Omental fat pad (tissue), 4 donors: Measurements from ENCODE around the gene OR7C2. TPM values are rescaled to one million over a fixed set of nuclear protein-coding genes. Genes with fewer than 3 reads are reported as not detected.

Source experiments
- ATAC-seq: fragments of 150-250 bp; one replicate; pipeline ENCODE4 v1.9.1; 2016; ENCODE audit warnings: mild to moderate bottlenecking, moderate library complexity; ENCODE audit not compliant: low FRiP score
- DNase-seq: peaks from one replicate; pipeline ENCODE4 v3.0.0-alpha.2; 2019; ENCODE audit warnings: low spot score
- CTCF ChIP-seq, 3 donors: fragments of 450-650 bp; IDR thresholded peaks; one replicate each; pipeline ENCODE4 v1.5.1; 2016 to 2017; ENCODE audit warnings: antibody characterized with exemption in 3 of 3, mild to moderate bottlenecking in 3 of 3, moderate library complexity in 2 of 3
- total RNA-seq, 4 donors: library from RNA; depleted of rRNA; stranded (reverse); fragments of >200 nt; gene quantifications; one replicate each; pipeline ENCODE4 v1.1.0, GENCODE V29; 2016

The OR7C2 gene
- total RNA-seq, 4 donors from 2014 or later: not detected

- DNase-seq (no peak), ATAC-seq (no peak)
- TF ChIP-seq CTCF (IDR thresholded peaks at IDR 0.05): no peak
Observed at GRCh38 chr19:14974488-14974887, 33.2 kb downstream of the OR7C2 start.

GRCh38 chr19:14977128-14977527, 35.8 kb downstream of the OR7C2 start:
- DNase-seq (no peak), ATAC-seq (no peak)
- TF ChIP-seq CTCF (IDR thresholded peaks at IDR 0.05): no peak

- no peak for TF ChIP-seq CTCF (IDR thresholded peaks at IDR 0.05)
- ATAC-seq (no peak), DNase-seq (no peak)
Observed at GRCh38 chr19:14978161-14978776, 37.0 kb downstream of the OR7C2 start.

- TF ChIP-seq CTCF (IDR thresholded peaks at IDR 0.05): no peak
- DNase-seq (no peak), ATAC-seq (no peak)
Observed at GRCh38 chr19:14979476-14980255, 38.4 kb downstream of the OR7C2 start, which contains the start of gene SLC1A6. Gene SLC1A6 (minus strand): TSS chr19:14979864. CDS start chr19:14972910, 6,954 bp downstream.

- DNase-seq (no peak), ATAC-seq (no peak)
- no peak for TF ChIP-seq CTCF (IDR thresholded peaks at IDR 0.05)
Observed at GRCh38 chr19:14985133-14985532, 43.8 kb downstream of the OR7C2 start.

Other genes with a start within 250 kb of the OR7C2 start
- 10 to 100 TPM in 2 of 4 donors, 1 to 10 TPM in 2; 1.9 to 35.2 (median 12.6) TPM for gene ADGRE2, start 162.9 kb upstream of the OR7C2 start, total RNA-seq
- gene OR7A5, start 106.3 kb upstream of the OR7C2 start, total RNA-seq: not detected
- not detected for gene OR7C1, start 106.3 kb upstream of the OR7C2 start, total RNA-seq
- not detected for gene OR7A10, start 92.6 kb upstream of the OR7C2 start, total RNA-seq
- not detected for gene OR7A17, start 55.4 kb upstream of the OR7C2 start, total RNA-seq
- not detected for gene SLC1A6, start 38.4 kb downstream of the OR7C2 start, total RNA-seq
- not detected for gene CASP14, start 108.0 kb downstream of the OR7C2 start, total RNA-seq
- gene OR1I1, start 140.7 kb downstream of the OR7C2 start, total RNA-seq: not detected
- 10 to 100 TPM; 14.8 to 26.6 (median 21.6) TPM for gene SYDE1, start 165.9 kb downstream of the OR7C2 start, total RNA-seq